Measurements from ENCODE around the gene SNRPA.
"Not testable (repeated sequence)": the region's sequence is repeated elsewhere in the genome, so short reads cannot be mapped to it uniquely, and the experiment has no call there.

SNRPA gene

GRCh38 chr19:40806423-40807146, 55.6 kb downstream of the SNRPA start:
- Histone ChIP-seq H3K4me3 (ENCODE audit: low read length) (peak overlapping the region; percentile 12), H3K9ac (ENCODE audit: low read length) (peak overlapping the region; percentile 30), H3K9me3 (ENCODE audit: control insufficient read depth, low read length) (no peaks in the 10 kb centered on the region), H3K27me3 (replicated peaks; ENCODE audit: control insufficient read depth, insufficient read depth, low read length) (no peaks in the 10 kb centered on the region), H3K4me1 (ENCODE audit: control insufficient read depth, insufficient read depth, low read length) (peaks cover 52% of the 10 kb centered on the region), H3K36me3 (ENCODE audit: control insufficient read depth, insufficient read depth, low read length, severe bottlenecking) (peaks cover 58% of the 10 kb centered on the region)
- peak; percentile 95 for DNase-seq (ENCODE audit: low read depth)

GRCh38 chr19:40807147-40808020, 56.4 kb downstream of the SNRPA start:
- Histone ChIP-seq H3K9ac (ENCODE audit: low read length) (peak overlapping the region; percentile 30), H3K9me3 (ENCODE audit: control insufficient read depth, low read length) (no peaks in the 10 kb centered on the region), H3K4me1 (ENCODE audit: control insufficient read depth, insufficient read depth, low read length) (peaks cover 51% of the 10 kb centered on the region), H3K4me3 (ENCODE audit: low read length) (no peak overlapping the region), H3K27me3 (replicated peaks; ENCODE audit: control insufficient read depth, insufficient read depth, low read length) (no peaks in the 10 kb centered on the region), H3K36me3 (ENCODE audit: control insufficient read depth, insufficient read depth, low read length, severe bottlenecking) (peaks cover 53% of the 10 kb centered on the region)
- no peak for DNase-seq (ENCODE audit: low read depth)

DNA sequence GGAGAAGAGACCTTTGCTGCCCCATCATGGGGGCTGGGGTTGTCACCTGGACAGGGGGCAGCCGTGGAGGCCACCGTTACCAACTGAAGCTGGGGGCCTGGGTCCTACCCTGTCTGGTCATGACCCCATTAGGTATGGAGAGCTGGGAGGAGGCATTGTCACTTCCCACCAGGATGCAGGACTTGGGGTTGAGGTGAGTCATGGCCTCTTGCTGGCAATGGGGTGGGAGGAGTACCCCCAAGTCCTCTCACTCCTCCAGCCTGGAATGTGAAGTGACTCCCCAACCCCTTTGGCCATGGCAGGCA, 57.0 kb downstream of the SNRPA start:
- Histone ChIP-seq H3K4me1 (ENCODE audit: control insufficient read depth, insufficient read depth, low read length) (peaks cover 49% of the 10 kb centered on the region), H3K36me3 (ENCODE audit: control insufficient read depth, insufficient read depth, low read length, severe bottlenecking) (peaks cover 53% of the 10 kb centered on the region), H3K4me3 (ENCODE audit: low read length) (no peak overlapping the region), H3K9me3 (ENCODE audit: control insufficient read depth, low read length) (no peaks in the 10 kb centered on the region), H3K9ac (ENCODE audit: low read length) (no peak overlapping the region), H3K27me3 (replicated peaks; ENCODE audit: control insufficient read depth, insufficient read depth, low read length) (no peaks in the 10 kb centered on the region)
- no peak for DNase-seq (ENCODE audit: low read depth)

- Histone ChIP-seq H3K4me1 (ENCODE audit: control insufficient read depth, insufficient read depth, low read length) (peaks cover 46% of the 10 kb centered on the region), H3K36me3 (ENCODE audit: control insufficient read depth, insufficient read depth, low read length, severe bottlenecking) (peaks cover 48% of the 10 kb centered on the region), H3K4me3 (ENCODE audit: low read length) (no peak overlapping the region), H3K9me3 (ENCODE audit: control insufficient read depth, low read length) (no peaks in the 10 kb centered on the region), H3K27me3 (replicated peaks; ENCODE audit: control insufficient read depth, insufficient read depth, low read length) (no peaks in the 10 kb centered on the region), H3K9ac (ENCODE audit: low read length) (no peak overlapping the region)
- DNase-seq (ENCODE audit: low read depth) = no peak
These were observed 57.5 kb downstream of the SNRPA start for GRCh38 chr19:40808497-40808896.

DNA sequence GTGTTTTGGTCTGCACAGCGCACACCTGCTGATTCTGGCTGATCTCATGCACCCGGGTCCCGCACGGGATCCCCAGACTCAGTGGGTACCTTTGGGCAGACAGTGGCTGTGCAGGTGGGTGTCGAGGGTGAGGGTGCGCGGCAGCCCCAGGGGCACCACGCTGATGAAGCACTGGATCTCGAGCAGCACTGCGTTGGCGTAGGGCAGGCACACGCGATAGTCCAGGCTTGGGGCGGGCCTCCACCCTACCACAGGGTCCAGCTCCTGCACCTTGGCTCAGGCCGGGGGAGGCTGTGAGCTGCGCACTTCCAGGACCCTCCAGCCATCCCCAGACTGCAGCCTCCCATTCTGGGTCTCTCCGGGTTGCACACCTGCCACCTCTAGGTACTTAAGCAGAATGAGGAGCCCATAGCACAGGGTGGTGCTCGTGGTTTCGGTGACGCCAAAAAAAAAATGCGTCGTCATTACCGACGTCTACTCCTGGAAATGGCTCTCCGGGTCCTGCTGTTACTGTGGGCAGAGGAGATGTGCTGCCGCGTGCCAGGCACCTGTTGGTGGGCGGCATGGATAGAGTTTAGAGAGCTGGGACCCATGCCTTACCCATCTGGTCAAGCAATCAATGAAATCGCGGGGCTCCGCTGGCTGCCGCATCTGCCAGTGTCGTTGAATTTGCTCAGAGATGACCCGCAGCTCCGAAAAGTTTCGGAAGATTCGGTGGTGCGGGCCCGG, 58.5 kb downstream of the SNRPA start:
- Histone ChIP-seq H3K27me3 (replicated peaks; ENCODE audit: control insufficient read depth, insufficient read depth, low read length) (no peaks in the 10 kb centered on the region), H3K4me3 (ENCODE audit: low read length) (peak overlapping the region; percentile 69), H3K9ac (ENCODE audit: low read length) (peak overlapping the region; percentile 69), H3K4me1 (ENCODE audit: control insufficient read depth, insufficient read depth, low read length) (peaks cover 37% of the 10 kb centered on the region), H3K9me3 (ENCODE audit: control insufficient read depth, low read length) (no peaks in the 10 kb centered on the region), H3K36me3 (ENCODE audit: control insufficient read depth, insufficient read depth, low read length, severe bottlenecking) (peaks cover 38% of the 10 kb centered on the region)
- no peak for DNase-seq (ENCODE audit: low read depth)

DNA sequence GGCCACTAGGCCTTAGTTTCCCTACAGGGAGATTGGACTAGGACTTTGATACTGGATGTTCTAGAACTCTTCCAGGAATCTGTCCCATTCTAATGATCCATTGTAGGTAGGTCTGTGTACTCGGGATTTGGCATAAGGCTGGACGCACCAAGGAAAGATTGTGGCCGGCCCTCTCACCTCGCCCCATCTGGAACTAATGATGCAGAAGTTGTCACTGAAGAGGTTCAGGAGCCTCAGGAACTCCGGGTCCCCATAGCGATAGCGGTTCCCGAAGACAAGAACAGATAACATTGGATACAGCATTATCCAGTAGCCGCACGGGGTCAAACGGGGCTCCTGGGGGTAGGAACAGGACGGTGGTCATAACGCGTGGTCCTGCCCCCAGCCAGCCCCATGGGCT, 59.2 kb downstream of the SNRPA start:
- H3K4me3 ChIP-seq (ENCODE audit: low read length) = peak overlapping the region; percentile 69
- DNase-seq (ENCODE audit: low read depth) = no peak
- peak overlapping the region; percentile 69 for H3K9ac ChIP-seq (ENCODE audit: low read length)
- peaks cover 31% of the 10 kb centered on the region for H3K4me1 ChIP-seq (ENCODE audit: control insufficient read depth, insufficient read depth, low read length)
- no peaks in the 10 kb centered on the region for H3K27me3 ChIP-seq (replicated peaks; ENCODE audit: control insufficient read depth, insufficient read depth, low read length)
- no peaks in the 10 kb centered on the region for H3K9me3 ChIP-seq (ENCODE audit: control insufficient read depth, low read length)
- H3K36me3 ChIP-seq (ENCODE audit: control insufficient read depth, insufficient read depth, low read length, severe bottlenecking) = peaks cover 33% of the 10 kb centered on the region

DNA sequence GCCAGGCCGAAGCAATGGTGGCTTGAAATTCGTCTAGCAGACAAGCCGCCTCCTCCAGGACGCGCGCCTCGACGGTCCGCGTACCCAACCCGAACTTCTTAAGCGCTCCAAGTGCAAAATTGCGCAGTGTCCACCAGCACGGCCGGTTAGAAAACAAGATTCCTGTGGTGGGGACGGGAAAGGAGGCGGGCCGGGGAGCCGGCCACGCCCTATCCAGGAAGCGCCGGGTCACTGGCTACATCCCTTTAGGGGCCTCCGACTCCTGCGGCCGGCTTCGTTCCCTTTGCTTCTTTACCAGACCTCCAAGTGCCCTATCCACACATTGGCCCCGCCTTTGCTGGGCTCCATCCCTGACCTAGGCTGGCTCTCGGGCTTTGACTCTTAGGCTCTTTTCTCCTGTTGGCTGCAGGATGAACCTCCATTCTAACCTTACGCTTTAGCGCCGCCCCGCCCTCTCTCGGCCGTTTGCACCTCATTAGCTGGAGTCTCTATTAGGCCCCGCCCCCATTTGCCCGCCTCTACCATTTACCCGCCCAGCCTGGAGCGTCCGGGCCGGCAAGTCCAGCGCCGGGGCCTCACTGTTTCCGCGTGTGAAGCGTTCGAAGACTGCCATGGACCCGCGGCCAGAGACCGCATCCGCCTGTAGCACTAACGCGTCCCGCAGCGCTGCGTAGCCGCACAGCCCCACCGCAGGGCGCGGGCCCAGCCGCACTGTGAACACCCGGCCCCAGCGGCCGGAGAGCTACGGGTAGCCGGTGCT, 59.8 kb downstream of the SNRPA start:
- H3K4me1 ChIP-seq (ENCODE audit: control insufficient read depth, insufficient read depth, low read length) = peaks cover 31% of the 10 kb centered on the region
- DNase-seq (ENCODE audit: low read depth) = peak; percentile 87
- H3K9me3 ChIP-seq (ENCODE audit: control insufficient read depth, low read length); H3K27me3 ChIP-seq (replicated peaks; ENCODE audit: control insufficient read depth, insufficient read depth, low read length): not testable (repeated sequence)
- H3K9ac ChIP-seq (ENCODE audit: low read length) = peak overlapping the region; percentile 73
- peak overlapping the region; percentile 69 for H3K4me3 ChIP-seq (ENCODE audit: low read length)
- H3K36me3 ChIP-seq (ENCODE audit: control insufficient read depth, insufficient read depth, low read length, severe bottlenecking) = peaks cover 30% of the 10 kb centered on the region

DNA sequence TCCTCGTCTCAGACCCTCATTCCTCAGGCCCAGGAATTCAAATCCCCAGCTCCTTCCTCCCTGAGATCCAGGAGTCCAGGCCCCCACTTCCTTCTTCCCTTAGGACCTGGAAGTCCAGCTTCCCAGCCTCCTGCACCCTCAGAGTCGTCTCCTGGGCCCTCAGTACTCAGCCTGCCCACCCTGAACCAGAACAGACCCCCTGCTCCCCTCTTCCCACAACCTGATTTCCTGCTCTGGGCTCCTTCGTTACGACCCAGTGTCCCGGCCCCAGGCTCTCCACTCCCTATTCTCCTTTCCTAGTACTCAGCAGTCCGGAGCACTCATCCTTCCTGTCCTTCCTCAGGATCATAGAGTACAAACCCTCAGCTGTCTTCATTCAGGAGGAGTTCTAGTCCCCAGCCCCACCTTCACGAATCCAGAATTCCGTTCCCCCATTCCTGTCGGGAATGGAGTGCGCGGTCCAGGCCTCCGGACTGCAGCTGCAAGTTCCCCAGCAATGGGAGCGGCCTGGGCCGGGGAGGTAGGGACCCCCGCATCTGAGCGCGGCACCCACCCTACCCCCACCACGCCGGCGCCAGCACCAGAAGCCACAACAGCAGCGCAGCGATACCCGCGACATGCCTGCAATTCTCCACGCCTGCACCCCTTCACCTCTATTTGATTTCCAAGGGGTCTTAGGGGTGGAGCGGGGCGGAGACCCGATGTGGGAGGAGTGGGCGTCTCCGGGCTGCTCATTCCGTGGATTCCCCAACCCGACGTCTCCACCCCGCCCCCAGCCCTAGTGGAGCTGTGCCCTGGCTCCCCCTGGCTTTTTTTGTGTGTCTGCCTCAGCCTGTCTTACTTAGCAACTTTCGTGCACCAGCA, 60.7 kb downstream of the SNRPA start:
- DNase-seq (ENCODE audit: low read depth) = no peak
- H3K4me1 ChIP-seq (ENCODE audit: control insufficient read depth, insufficient read depth, low read length) = peaks cover 26% of the 10 kb centered on the region
- H3K27me3 ChIP-seq (replicated peaks; ENCODE audit: control insufficient read depth, insufficient read depth, low read length) = no peaks in the 10 kb centered on the region
- H3K4me3 ChIP-seq (ENCODE audit: low read length) = peak overlapping the region; percentile 52
- peaks cover 30% of the 10 kb centered on the region for H3K36me3 ChIP-seq (ENCODE audit: control insufficient read depth, insufficient read depth, low read length, severe bottlenecking)
- H3K9ac ChIP-seq (ENCODE audit: low read length) = peak overlapping the region; percentile 73
- no peaks in the 10 kb centered on the region for H3K9me3 ChIP-seq (ENCODE audit: control insufficient read depth, low read length)

DNA sequence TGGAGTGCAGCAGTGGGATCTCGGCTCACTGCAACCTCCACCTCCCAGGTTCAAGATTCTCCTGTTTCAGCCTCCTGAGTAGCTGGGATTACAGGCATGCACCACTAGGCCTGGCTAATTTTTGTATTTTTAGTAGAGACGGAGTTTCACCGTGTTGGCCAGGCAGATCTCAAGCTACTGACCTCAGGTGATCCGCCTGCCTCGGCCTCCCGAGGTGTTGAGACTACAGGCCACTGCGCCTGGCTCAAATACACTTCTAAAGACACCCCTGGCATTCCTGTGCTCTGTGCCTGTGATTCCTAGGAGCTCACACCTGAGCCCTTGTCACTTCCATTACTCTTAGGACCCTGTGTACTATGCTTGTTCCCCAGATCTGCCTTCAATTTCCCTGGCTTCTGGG, 61.6 kb downstream of the SNRPA start:
- H3K9me3 ChIP-seq (ENCODE audit: control insufficient read depth, low read length); H3K9ac ChIP-seq (ENCODE audit: low read length); H3K27me3 ChIP-seq (replicated peaks; ENCODE audit: control insufficient read depth, insufficient read depth, low read length); DNase-seq (ENCODE audit: low read depth); H3K4me3 ChIP-seq (ENCODE audit: low read length): not testable (repeated sequence)
- H3K36me3 ChIP-seq (ENCODE audit: control insufficient read depth, insufficient read depth, low read length, severe bottlenecking) = peaks cover 23% of the 10 kb centered on the region
- peaks cover 25% of the 10 kb centered on the region for H3K4me1 ChIP-seq (ENCODE audit: control insufficient read depth, insufficient read depth, low read length)

DNA sequence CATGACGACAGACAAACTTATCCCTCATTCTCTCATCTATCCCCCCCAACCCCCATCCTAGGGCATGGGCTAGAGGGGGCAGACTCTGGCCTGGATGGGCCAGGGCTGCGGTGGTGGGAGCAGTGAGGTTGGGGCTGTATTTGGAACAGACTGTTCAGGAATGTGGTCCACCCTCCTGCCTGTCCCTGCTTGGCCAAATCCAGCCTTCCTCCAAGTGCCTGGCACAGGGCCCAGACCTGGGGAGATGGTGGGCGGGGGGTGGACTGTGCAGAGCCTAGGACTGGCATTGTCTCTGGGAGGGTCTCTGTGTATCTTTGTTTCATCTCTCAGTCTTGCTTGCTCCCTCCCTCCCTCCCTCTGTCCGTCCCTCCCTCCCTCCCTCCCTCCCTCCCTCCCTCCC, 62.2 kb downstream of the SNRPA start:
- Histone ChIP-seq H3K36me3 (ENCODE audit: control insufficient read depth, insufficient read depth, low read length, severe bottlenecking) (peaks cover 17% of the 10 kb centered on the region), H3K9ac (ENCODE audit: low read length) (no peak overlapping the region), H3K27me3 (replicated peaks; ENCODE audit: control insufficient read depth, insufficient read depth, low read length) (no peaks in the 10 kb centered on the region), H3K4me1 (ENCODE audit: control insufficient read depth, insufficient read depth, low read length) (peaks cover 25% of the 10 kb centered on the region), H3K4me3 (ENCODE audit: low read length) (no peak overlapping the region), H3K9me3 (ENCODE audit: control insufficient read depth, low read length) (no peaks in the 10 kb centered on the region)
- no peak for DNase-seq (ENCODE audit: low read depth)

Data from adipocyte (in vitro differentiated cells).